Astrocyte (in vitro differentiated cells and primary cell): Measurements from ENCODE around the gene GRIN2A.

Source experiments
- EZH2 ChIP-seq: IDR thresholded peaks from 2 replicates; pipeline ENCODE4 v1.6.1; 2012; ENCODE audit warnings: mild to moderate bottlenecking, low read length, inconsistent platforms; ENCODE audit not compliant: insufficient read depth
- TF ChIP-seq, protein P1 (sequence below): IDR thresholded peaks from 2 replicates; pipeline ENCODE4 v1.5.1; 2011; ENCODE audit warnings: low read depth, mild to moderate bottlenecking, inconsistent platforms, low read length, moderate library complexity; ENCODE audit not compliant: insufficient read depth

- TF ChIP-seq, protein P1, sequence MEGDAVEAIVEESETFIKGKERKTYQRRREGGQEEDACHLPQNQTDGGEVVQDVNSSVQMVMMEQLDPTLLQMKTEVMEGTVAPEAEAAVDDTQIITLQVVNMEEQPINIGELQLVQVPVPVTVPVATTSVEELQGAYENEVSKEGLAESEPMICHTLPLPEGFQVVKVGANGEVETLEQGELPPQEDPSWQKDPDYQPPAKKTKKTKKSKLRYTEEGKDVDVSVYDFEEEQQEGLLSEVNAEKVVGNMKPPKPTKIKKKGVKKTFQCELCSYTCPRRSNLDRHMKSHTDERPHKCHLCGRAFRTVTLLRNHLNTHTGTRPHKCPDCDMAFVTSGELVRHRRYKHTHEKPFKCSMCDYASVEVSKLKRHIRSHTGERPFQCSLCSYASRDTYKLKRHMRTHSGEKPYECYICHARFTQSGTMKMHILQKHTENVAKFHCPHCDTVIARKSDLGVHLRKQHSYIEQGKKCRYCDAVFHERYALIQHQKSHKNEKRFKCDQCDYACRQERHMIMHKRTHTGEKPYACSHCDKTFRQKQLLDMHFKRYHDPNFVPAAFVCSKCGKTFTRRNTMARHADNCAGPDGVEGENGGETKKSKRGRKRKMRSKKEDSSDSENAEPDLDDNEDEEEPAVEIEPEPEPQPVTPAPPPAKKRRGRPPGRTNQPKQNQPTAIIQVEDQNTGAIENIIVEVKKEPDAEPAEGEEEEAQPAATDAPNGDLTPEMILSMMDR = no peak
- TF ChIP-seq EZH2 = no peak
Observed at GRCh38 chr16:9955677-9956076, 226.6 kb downstream of the GRIN2A start.
